Kidney (tissue), 14 donors: ENCODE results near the gene USE1. TPM values are rescaled to one million over a fixed set of nuclear protein-coding genes. Genes with fewer than 3 reads are reported as not detected.

Source experiments
- DNase-seq, 5 donors: peaks; one replicate each; pipeline ENCODE4 v3.0.0-alpha.2; 2013 to 2020
- FAIRE-seq: peaks from 2 replicates; lab custom pipeline; 2012; peaks lifted over from hg19 to GRCh38; lab: Jason Lieb, UNC
- H3K27ac ChIP-seq, 2 donors: one replicate each; pipeline ENCODE4 v1.7.0; 2013; ENCODE audit warnings: low read depth in 2 of 2, low read length in 2 of 2, inconsistent platforms in 1 of 2
- H3K27me3 ChIP-seq: one replicate; pipeline ENCODE4 v1.7.1; 2013; ENCODE audit warnings: low read length, inconsistent platforms; ENCODE audit not compliant: control insufficient read depth, insufficient read depth
- H3K36me3 ChIP-seq, 3 donors: one replicate each; pipeline versions ENCODE4 v1.7.0 to v1.7.1; 2013; ENCODE audit warnings: low read length in 3 of 3, control low read depth in 1 of 3, inconsistent platforms in 1 of 3; ENCODE audit not compliant: insufficient read depth in 3 of 3, control insufficient read depth in 2 of 3
- H3K4me1 ChIP-seq, 3 donors: one replicate each; pipeline versions ENCODE4 v1.7.0 to v1.7.1; 2013; ENCODE audit warnings: low read length in 3 of 3, inconsistent platforms in 1 of 3, low read depth in 1 of 3; ENCODE audit not compliant: control insufficient read depth in 2 of 3, insufficient read depth in 2 of 3
- H3K4me3 ChIP-seq, 3 donors: one replicate each; pipeline versions ENCODE4 v1.7.0 to v1.8.1; 2013; ENCODE audit warnings: low read length in 3 of 3, control low read depth in 1 of 3, inconsistent platforms in 1 of 3
- H3K9ac ChIP-seq, 3 donors: one replicate each; pipeline versions ENCODE4 v1.7.0 to v1.7.1; 2013; ENCODE audit warnings: low read length in 3 of 3, control low read depth in 1 of 3, inconsistent platforms in 1 of 3
- H3K9me3 ChIP-seq, 3 donors: one replicate each; pipeline versions ENCODE4 v1.7.0 to v1.7.1; 2013; ENCODE audit warnings: low read length in 3 of 3, control low read depth in 1 of 3, inconsistent platforms in 1 of 3; ENCODE audit not compliant: control insufficient read depth in 2 of 3, insufficient read depth in 1 of 3
- CTCF ChIP-seq: IDR thresholded peaks from 3 replicates; pipeline ENCODE4 v1.5.1; 2012; ENCODE audit warnings: mild to moderate bottlenecking, moderate library complexity, borderline replicate concordance; ENCODE audit not compliant: insufficient read depth; ENCODE audit errors: extremely low read depth
- intact Hi-C: fragments of 100-400 bp; cut with DNase I; formaldehyde crosslinking; loops from one replicate; pipeline ENCODE4 v1.11.1; 2022
- polyA plus RNA-seq: library from polyadenylated mRNA; stranded (reverse); fragments of 350-450 nt; fragmentation: Illumina TruSeq; extraction: RNeasy Lipid Tissue Mini Kit (QIAGEN cat#74804); gene quantifications from one replicate; pipeline ENCODE4 v1.2.3, GENCODE V29; 2014; ENCODE audit warnings: low read depth, low replicate concordance; ENCODE audit not compliant: insufficient read depth
- total RNA-seq: library from RNA; stranded (reverse); fragmentation: NEBNext Ultra II Directional; extraction: Animal tissue kit (Norgen Biotek cat#: 25700); gene quantifications from one replicate; pipeline ENCODE4 v1.2.1, GENCODE V29; 2021
- donor health status: control.
- donor health status: control.
- donor health status: control.
- donor health status: control.
- donor health status: control.
- donor health status: DM: yes; HTN: yes; CAD: no.
- donor health status: Normal renal cell carcinoma (clear cell type).

The USE1 gene
- total and polyA plus RNA-seq, 2 donors from 2014 or later, result 26.0 to 52.6 TPM

- DNase-seq (no peak), FAIRE-seq (no peak)
- Histone ChIP-seq H3K4me3 (no peak overlapping the region), H3K9me3 (no peaks in the 10 kb centered on the region), H3K27me3 (no peaks in the 10 kb centered on the region), H3K36me3 (no peaks in the 10 kb centered on the region), H3K27ac (no peak overlapping the region), H3K9ac (no peak overlapping the region), H3K4me1 (peaks cover 0 to 6% (median 0%) of the 10 kb centered on the region in 3 donors)
- TF ChIP-seq CTCF, result no peak
- intact Hi-C loops, result no loop called here
These were observed 5.1 kb downstream of the USE1 start for GRCh38 chr19:17220207-17220758.

- Histone ChIP-seq H3K4me1 (peaks cover 0 to 4% (median 0%) of the 10 kb centered on the region in 3 donors), H3K36me3 (peaks cover 0 to 5% (median 0%) of the 10 kb centered on the region in 3 donors), H3K4me3 (no peak overlapping the region), H3K9me3 (no peaks in the 10 kb centered on the region), H3K27me3 (no peaks in the 10 kb centered on the region), H3K27ac (no peak overlapping the region), H3K9ac (no peak overlapping the region)
- intact Hi-C loops, result no loop called here
- no peak for TF ChIP-seq CTCF
- FAIRE-seq, result no peak
- peak in 1 of 5 donors; percentile 57 for DNase-seq
These were observed 9.9 kb downstream of the USE1 start for GRCh38 chr19:17225053-17225452.

- peaks cover 0 to 8% (median 0%) of the 10 kb centered on the region in 3 donors for H3K36me3 ChIP-seq
- FAIRE-seq (peak; percentile 46), DNase-seq (peak; percentile 98 to 100 (median 99))
- intact Hi-C loops, result no loop called here
- peaks cover 0 to 4% (median 0%) of the 10 kb centered on the region in 3 donors for H3K4me1 ChIP-seq
- H3K9ac ChIP-seq, result peak within 1 kb of the TSS; percentile 47 to 77 (median 64)
- peak within 1 kb of the TSS; percentile 53 to 79 (median 79) for H3K4me3 ChIP-seq
- H3K27ac ChIP-seq, result peak within 1 kb of the TSS; percentile 93 to 98
- H3K27me3 ChIP-seq, result no peaks in the 10 kb centered on the region
- no peak for TF ChIP-seq CTCF
- no peaks in the 10 kb centered on the region for H3K9me3 ChIP-seq
These were observed 11.1 kb downstream of the USE1 start, which contains the start of gene OCEL1 for GRCh38 chr19:17226002-17226933. Gene OCEL1, plus strand, starts transcription at chr19:17226226. Its CDS starts 22 bp downstream, at chr19:17226248.
